ENCODE results near the gene ZNF772.

ZNF772 gene

DNA sequence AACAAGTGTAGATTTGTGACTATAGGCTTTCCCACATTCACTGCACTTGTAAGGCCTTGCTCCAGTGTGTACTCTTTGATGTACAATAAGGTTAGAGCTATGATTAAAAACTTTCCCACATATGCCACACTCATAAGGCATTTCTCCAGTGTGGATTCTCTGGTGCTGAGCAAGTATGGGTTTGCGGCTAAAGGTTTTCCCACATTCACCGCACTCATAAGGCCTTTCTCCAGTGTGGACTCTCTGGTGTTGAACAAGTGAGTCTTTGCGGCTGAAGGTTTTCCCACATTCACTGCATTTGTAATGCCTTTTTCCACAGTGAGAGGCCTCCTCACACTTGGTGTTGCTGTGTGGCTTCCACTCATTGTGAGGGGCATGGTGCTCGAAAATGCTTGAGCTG is 3.7 kb downstream of the ZNF772 start:
- Histone ChIP-seq H3K4me1 (ENCODE audit: control insufficient read depth, low read depth, low read length) (peaks cover 3% of the 10 kb centered on the region), H3K9me3 (ENCODE audit: control insufficient read depth, low read depth, low read length) (peaks cover 59% of the 10 kb centered on the region), H3K36me3 (ENCODE audit: control insufficient read depth, low read depth, low read length) (peaks cover 28% of the 10 kb centered on the region), H3K27ac (ENCODE audit: low read length) (no peak overlapping the region), H3K4me3 (ENCODE audit: low read length) (no peak overlapping the region), H3K27me3 (ENCODE audit: control insufficient read depth, insufficient read depth, low read length) (no peaks in the 10 kb centered on the region), H3K9ac (ENCODE audit: low read length) (no peak overlapping the region)

DNA sequence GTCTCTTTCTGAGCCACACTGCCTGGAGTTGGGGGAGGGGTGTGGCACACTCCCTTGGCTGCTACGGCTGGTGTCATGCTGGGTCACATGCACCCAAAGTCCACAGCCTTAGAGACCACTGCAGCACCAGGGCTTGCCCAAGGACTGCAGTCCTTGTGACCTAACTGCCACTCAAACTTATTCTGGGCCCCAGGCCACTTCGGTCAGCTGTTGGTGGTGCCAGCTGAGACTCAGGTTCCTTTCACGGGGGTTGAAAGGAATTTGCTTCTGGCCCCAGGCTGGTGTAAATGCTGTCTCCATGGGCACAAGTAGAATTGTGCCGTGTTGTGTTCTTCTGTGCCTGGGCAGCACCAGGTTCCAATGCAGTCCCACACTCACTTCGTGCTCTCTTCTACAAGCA is 10.9 kb downstream of the ZNF772 start:
- peaks cover 41% of the 10 kb centered on the region for H3K9me3 ChIP-seq (ENCODE audit: control insufficient read depth, low read depth, low read length)
- no peak overlapping the region for H3K27ac ChIP-seq (ENCODE audit: low read length)
- no peaks in the 10 kb centered on the region for H3K36me3 ChIP-seq (ENCODE audit: control insufficient read depth, low read depth, low read length)
- H3K4me3 ChIP-seq (ENCODE audit: low read length), result no peak overlapping the region
- no peak overlapping the region for H3K9ac ChIP-seq (ENCODE audit: low read length)
- H3K4me1 ChIP-seq (ENCODE audit: control insufficient read depth, low read depth, low read length), result no peaks in the 10 kb centered on the region
- H3K27me3 ChIP-seq (ENCODE audit: control insufficient read depth, insufficient read depth, low read length), result no peaks in the 10 kb centered on the region

DNA sequence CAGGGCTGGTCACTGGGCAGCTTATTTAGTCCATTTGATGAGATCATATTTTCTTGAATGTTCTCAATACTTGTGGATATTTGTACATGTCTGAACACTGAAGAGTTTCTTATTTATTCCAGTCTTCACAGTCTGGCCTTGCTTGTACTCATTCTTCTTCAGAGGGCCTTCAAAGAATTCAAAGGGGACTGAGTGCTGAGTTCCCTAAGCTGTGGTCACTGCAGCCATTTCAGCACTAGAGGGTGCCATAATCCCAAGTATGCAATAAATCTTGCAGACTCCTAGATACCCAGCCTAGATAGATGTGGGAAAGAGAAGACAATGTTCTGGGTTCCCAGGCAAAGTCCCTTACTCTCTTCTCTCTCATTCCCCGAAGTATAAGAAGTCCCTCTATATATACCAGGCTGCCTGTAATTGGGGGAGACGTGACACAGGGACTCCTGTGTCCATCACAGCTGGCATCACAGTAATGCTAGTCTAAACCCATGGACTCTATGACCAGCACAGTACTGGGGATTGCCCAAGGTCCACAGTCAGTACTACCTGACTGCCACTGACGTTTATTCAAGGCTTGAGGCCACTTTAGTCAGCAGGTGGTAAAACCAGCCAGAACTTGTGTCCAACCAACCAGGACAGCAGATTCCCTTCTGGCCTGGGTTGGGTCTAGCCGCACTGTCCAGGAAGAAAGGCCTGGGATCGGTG is 11.5 kb downstream of the ZNF772 start:
- H3K9me3 ChIP-seq (ENCODE audit: control insufficient read depth, low read depth, low read length), result peaks cover 35% of the 10 kb centered on the region
- H3K9ac ChIP-seq (ENCODE audit: low read length), result no peak overlapping the region
- H3K4me1 ChIP-seq (ENCODE audit: control insufficient read depth, low read depth, low read length), result no peaks in the 10 kb centered on the region
- no peak overlapping the region for H3K4me3 ChIP-seq (ENCODE audit: low read length)
- no peaks in the 10 kb centered on the region for H3K27me3 ChIP-seq (ENCODE audit: control insufficient read depth, insufficient read depth, low read length)
- no peaks in the 10 kb centered on the region for H3K36me3 ChIP-seq (ENCODE audit: control insufficient read depth, low read depth, low read length)
- H3K27ac ChIP-seq (ENCODE audit: low read length), result no peak overlapping the region

DNA sequence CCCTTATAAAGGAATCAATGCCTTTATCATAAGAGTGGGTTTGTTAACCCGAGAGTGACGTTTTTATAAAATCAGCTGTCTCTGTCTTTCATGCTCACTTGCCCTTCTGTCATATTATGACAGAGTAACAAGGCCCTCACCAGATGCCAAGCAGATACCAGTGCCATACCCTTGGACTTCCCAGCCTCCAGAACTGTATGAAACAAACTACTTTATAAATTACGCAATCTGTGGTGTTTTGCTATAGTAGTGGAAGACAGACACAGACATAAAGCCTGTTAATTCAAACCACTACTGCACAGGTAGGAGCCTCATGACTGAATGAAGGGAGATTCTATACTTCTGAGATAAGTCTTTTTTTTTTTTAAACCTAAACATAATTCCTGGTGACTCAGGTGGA is 25.1 kb downstream of the ZNF772 start:
- Histone ChIP-seq H3K4me3 (ENCODE audit: low read length) (no peak overlapping the region), H3K27me3 (ENCODE audit: control insufficient read depth, insufficient read depth, low read length) (no peaks in the 10 kb centered on the region), H3K9ac (ENCODE audit: low read length) (no peak overlapping the region), H3K27ac (ENCODE audit: low read length) (no peak overlapping the region), H3K36me3 (ENCODE audit: control insufficient read depth, low read depth, low read length) (no peaks in the 10 kb centered on the region), H3K4me1 (ENCODE audit: control insufficient read depth, low read depth, low read length) (no peaks in the 10 kb centered on the region), H3K9me3 (ENCODE audit: control insufficient read depth, low read depth, low read length) (no peaks in the 10 kb centered on the region)

DNA sequence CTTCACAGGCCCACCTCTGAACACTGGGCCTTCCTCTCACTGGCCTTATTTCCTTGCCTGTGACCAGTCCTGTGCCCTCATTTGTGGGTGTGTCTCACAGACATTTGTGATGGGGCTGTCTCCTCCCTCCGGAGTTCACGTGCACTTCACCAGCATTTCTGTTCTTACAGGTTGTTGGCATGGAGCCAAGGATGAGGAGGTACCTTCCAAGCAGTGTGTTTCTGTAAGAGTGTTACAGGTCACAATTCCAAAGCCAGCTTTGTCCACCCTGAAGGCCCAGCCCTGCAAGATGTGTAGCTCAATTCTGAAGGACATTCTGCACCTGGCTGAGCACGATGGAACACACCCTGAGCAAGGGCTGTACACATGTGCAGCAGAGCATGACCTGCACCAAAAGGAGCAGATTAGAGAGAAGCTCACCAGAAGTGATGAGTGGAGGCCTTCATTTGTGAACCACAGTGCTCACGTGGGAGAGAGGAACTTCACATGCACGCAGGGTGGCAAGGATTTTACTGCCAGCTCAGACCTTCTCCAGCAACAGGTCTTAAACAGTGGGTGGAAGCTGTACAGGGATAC is 34.2 kb downstream of the ZNF772 start:
- Histone ChIP-seq H3K36me3 (ENCODE audit: control insufficient read depth, low read depth, low read length) (peaks cover 24% of the 10 kb centered on the region), H3K4me3 (ENCODE audit: low read length) (no peak overlapping the region), H3K27me3 (ENCODE audit: control insufficient read depth, insufficient read depth, low read length) (no peaks in the 10 kb centered on the region), H3K27ac (ENCODE audit: low read length) (no peak overlapping the region), H3K9ac (ENCODE audit: low read length) (no peak overlapping the region), H3K4me1 (ENCODE audit: control insufficient read depth, low read depth, low read length) (no peaks in the 10 kb centered on the region), H3K9me3 (ENCODE audit: control insufficient read depth, low read depth, low read length) (no peaks in the 10 kb centered on the region)

DNA sequence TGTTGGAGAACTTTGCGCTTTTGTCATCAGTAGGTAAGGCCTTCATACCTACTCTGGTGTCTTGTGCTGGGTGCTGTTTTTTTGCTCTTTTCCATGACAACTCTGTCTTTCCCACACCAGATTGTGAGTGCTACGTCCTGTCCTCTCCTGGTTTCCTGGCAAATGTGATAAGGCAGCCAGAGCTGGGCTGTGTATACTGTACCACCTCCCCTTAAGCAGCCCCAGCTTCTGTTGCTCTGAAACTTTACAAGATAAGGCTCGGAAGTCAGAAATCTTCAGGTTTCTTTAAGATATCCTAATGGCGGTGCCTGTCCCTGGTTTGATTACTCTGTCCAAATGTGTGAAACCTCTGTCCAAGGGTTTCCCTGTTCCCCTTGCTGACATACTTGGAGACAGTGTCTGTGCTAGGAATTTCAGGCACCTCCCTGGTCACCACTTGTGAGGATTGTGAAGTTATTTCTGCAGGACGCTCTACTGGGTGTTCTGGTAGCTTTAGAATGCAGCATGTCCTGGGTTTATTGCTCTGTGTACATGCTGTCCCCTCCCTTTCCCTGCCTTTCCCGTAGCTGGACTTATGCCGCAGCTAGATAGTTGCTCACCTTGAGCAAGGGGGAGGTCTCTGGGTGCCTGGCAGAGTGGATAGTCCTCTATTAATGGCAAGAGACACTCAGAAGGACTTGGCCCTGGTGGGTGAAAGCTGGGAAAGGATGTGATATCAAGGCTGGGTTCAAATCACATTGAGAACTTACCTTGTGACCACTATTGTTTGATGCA is 35.2 kb downstream of the ZNF772 start:
- Histone ChIP-seq H3K4me1 (ENCODE audit: control insufficient read depth, low read depth, low read length) (no peaks in the 10 kb centered on the region), H3K9me3 (ENCODE audit: control insufficient read depth, low read depth, low read length) (no peaks in the 10 kb centered on the region), H3K27ac (ENCODE audit: low read length) (no peak overlapping the region), H3K36me3 (ENCODE audit: control insufficient read depth, low read depth, low read length) (peaks cover 28% of the 10 kb centered on the region), H3K27me3 (ENCODE audit: control insufficient read depth, insufficient read depth, low read length) (no peaks in the 10 kb centered on the region), H3K9ac (ENCODE audit: low read length) (no peak overlapping the region), H3K4me3 (ENCODE audit: low read length) (no peak overlapping the region)

DNA sequence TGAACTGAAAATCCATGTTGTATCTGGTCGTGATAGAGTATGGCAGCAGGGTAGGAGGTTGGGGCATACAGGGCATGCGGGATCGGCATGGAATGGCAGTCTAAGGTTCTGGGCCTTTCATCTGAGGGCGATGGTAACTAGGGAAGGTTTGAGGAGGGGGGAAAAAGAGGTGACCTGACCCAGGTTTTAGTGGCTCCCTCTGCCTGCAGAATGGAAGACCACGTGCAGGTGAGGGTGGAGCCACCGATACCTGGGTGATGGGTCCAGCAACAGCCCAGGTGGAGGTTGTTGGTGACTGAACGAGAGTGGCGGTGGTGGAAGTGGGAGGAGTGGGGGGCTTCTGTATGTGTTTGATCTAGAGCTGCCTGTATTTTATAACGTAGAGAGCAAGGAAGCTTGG is 38.4 kb downstream of the ZNF772 start:
- no peak overlapping the region for H3K9ac ChIP-seq (ENCODE audit: low read length)
- peaks cover 16% of the 10 kb centered on the region for H3K36me3 ChIP-seq (ENCODE audit: control insufficient read depth, low read depth, low read length)
- H3K4me3 ChIP-seq (ENCODE audit: low read length), result no peak overlapping the region
- H3K27me3 ChIP-seq (ENCODE audit: control insufficient read depth, insufficient read depth, low read length), result no peaks in the 10 kb centered on the region
- no peaks in the 10 kb centered on the region for H3K9me3 ChIP-seq (ENCODE audit: control insufficient read depth, low read depth, low read length)
- H3K4me1 ChIP-seq (ENCODE audit: control insufficient read depth, low read depth, low read length), result peaks cover 5% of the 10 kb centered on the region
- no peak overlapping the region for H3K27ac ChIP-seq (ENCODE audit: low read length)

DNA sequence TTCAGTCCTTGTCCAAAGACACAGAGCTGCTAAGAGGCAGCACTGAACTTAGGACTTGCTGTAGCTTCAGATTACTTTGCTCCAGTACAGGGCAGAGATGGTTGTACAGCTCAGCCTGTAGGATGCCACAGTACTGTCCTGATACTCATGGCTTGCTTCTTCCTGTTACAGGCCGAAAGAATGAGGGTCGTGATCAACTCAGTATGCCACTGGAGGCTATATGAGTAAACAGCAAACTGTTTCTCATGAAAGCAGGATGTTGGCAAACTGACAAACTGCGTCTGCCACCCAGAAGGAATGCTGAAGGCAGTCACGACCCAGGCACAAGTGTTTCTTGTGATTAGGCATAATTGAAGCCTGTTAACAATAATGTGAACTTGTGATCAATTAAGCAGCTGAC is 39.4 kb downstream of the ZNF772 start:
- no peaks in the 10 kb centered on the region for H3K27me3 ChIP-seq (ENCODE audit: control insufficient read depth, insufficient read depth, low read length)
- H3K9ac ChIP-seq (ENCODE audit: low read length), result no peak overlapping the region
- peaks cover 5% of the 10 kb centered on the region for H3K4me1 ChIP-seq (ENCODE audit: control insufficient read depth, low read depth, low read length)
- peaks cover 6% of the 10 kb centered on the region for H3K36me3 ChIP-seq (ENCODE audit: control insufficient read depth, low read depth, low read length)
- H3K9me3 ChIP-seq (ENCODE audit: control insufficient read depth, low read depth, low read length), result no peaks in the 10 kb centered on the region
- no peak overlapping the region for H3K4me3 ChIP-seq (ENCODE audit: low read length)
- H3K27ac ChIP-seq (ENCODE audit: low read length), result no peak overlapping the region

DNA sequence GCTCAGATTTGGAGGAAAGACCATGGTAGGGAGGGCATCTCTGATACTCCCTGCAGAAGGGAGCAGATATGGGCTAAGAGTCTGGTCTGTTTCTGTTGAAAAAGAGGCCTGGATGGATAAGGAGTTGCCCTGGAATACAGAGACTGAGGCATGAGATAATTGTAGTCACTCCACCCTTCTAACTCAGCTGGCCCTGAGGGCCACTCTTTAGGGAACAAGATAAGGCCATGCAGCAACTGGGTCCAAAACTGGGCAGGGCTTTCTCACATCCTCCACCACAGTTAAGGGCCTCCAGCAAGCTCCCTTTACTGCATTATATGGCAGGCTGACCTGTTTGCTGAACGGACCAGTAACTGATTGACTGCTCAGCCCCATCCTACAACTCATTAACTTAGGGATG is 40.9 kb downstream of the ZNF772 start:
- H3K4me1 ChIP-seq (ENCODE audit: control insufficient read depth, low read depth, low read length), result peaks cover 5% of the 10 kb centered on the region
- peak overlapping the region; percentile 95 for H3K9ac ChIP-seq (ENCODE audit: low read length)
- H3K27me3 ChIP-seq (ENCODE audit: control insufficient read depth, insufficient read depth, low read length), result no peaks in the 10 kb centered on the region
- peaks cover 5% of the 10 kb centered on the region for H3K36me3 ChIP-seq (ENCODE audit: control insufficient read depth, low read depth, low read length)
- no peak overlapping the region for H3K27ac ChIP-seq (ENCODE audit: low read length)
- H3K4me3 ChIP-seq (ENCODE audit: low read length), result peak overlapping the region; percentile 82
- H3K9me3 ChIP-seq (ENCODE audit: control insufficient read depth, low read depth, low read length), result no peaks in the 10 kb centered on the region

DNA sequence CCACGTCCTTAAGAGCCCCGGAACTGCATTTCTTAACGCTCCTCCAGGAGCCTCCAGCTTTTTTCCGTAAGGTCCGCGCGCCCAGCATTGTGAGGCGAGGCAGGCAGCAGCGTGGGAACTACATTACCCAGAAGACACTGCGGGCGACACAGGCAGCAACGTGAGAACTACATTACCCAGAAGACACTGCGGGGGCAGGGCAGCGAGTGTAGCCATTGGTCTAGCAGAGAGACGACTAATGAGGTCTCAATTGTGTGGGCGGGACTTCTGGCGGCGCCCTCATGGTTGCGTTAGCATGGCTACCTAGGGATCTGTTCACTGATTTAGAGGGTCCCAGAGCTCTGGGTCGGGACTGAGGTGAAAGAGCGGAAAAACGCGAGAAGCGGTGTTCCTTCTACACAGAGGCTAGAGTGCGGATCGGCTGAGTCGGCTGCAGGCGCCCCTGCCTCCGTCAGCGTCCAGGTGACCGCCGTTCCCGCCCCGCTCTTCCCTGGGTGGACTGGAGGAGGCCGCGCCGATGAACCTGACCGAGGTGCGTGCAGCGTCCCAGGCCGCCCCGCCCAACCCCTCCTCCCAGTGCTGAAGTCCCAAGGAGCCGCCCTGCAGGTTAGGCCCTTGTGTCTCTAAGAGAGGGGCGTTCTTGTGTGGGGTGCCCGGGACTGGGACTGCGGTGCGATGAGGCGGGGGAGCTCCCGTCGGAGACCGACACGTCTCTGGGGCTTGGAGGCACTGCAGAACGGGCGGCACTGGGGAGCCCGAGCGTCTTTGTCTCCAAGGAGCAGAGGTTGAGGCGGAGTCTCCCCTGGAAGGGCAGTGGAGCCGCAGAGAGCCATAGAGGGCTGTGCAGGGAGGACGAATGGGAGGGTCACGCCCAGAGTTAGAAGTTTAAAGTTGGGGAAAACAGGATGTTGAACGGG is 42.0 kb downstream of the ZNF772 start, which contains the start of gene ZNF749:
ZNF749 (plus strand) TSS at position 264 of the 917 bp plus-strand sequence; CDS start at position 518, 254 bp downstream.
- H3K4me1 ChIP-seq (ENCODE audit: control insufficient read depth, low read depth, low read length), result peaks cover 5% of the 10 kb centered on the region
- H3K27me3 ChIP-seq (ENCODE audit: control insufficient read depth, insufficient read depth, low read length), result no peaks in the 10 kb centered on the region
- peak within 1 kb of the TSS; percentile 95 for H3K27ac ChIP-seq (ENCODE audit: low read length)
- peak within 1 kb of the TSS; percentile 95 for H3K9ac ChIP-seq (ENCODE audit: low read length)
- H3K36me3 ChIP-seq (ENCODE audit: control insufficient read depth, low read depth, low read length), result peaks cover 5% of the 10 kb centered on the region
- H3K9me3 ChIP-seq (ENCODE audit: control insufficient read depth, low read depth, low read length), result no peaks in the 10 kb centered on the region
- H3K4me3 ChIP-seq (ENCODE audit: low read length), result peak within 1 kb of the TSS; percentile 82

Measured in iPS-18a (cell line).